Uterus (tissue), 4 donors: ENCODE data around the gene IL17A. TPM values are rescaled to one million over a fixed set of nuclear protein-coding genes. Genes with fewer than 3 reads are reported as not detected.

Source experiments
- DNase-seq, 2 donors: peaks; one replicate each; pipeline ENCODE4 v3.0.0-alpha.2; 2019 to 2020
- H3K27ac ChIP-seq, 2 donors: fragments of 200-600 bp; sonication (generic); 1 replicate in 1 of 2; 2 replicates in 1 of 2; pipeline ENCODE4 v1.5.1; 2016 to 2018
- H3K27me3 ChIP-seq, 2 donors: fragments of 200-600 bp; sonication (generic); one replicate each; pipeline ENCODE4 v1.5.1; 2018 to 2019; ENCODE audit warnings: control low read depth in 1 of 2
- H3K36me3 ChIP-seq, 2 donors: fragments of 200-600 bp; sonication (generic); one replicate each; pipeline ENCODE4 v1.5.1; 2019; ENCODE audit warnings: control low read depth in 1 of 2
- H3K4me1 ChIP-seq, 2 donors: fragments of 200-600 bp; sonication (generic); one replicate each; pipeline ENCODE4 v1.5.1; 2018 to 2019; ENCODE audit warnings: control low read depth in 1 of 2
- H3K4me3 ChIP-seq, 2 donors: fragments of 200-600 bp; sonication (generic); 1 replicate in 1 of 2; 2 replicates in 1 of 2; pipeline ENCODE4 v1.5.1; 2018 to 2019; ENCODE audit warnings: mild to moderate bottlenecking in 1 of 2
- H3K9me3 ChIP-seq, 2 donors: fragments of 200-600 bp; sonication (generic); one replicate each; pipeline ENCODE4 v1.5.1; 2019; ENCODE audit warnings: control low read depth in 1 of 2
- CTCF ChIP-seq, 4 experiments: fragments of 200-600 bp in 2 of 4; fragments of 450-650 bp in 2 of 4; sonication (generic) in 2 of 4; IDR thresholded peaks; one replicate each; pipeline ENCODE4 v1.5.1; 2016 to 2019; ENCODE audit warnings: antibody characterized with exemption in 4 of 4, mild to moderate bottlenecking in 2 of 4, moderate library complexity in 1 of 4
- POLR2A ChIP-seq, 2 donors: fragments of 450-650 bp; IDR thresholded peaks; one replicate each; pipeline ENCODE4 v1.6.1; 2016; ENCODE audit warnings: antibody characterized with exemption in 2 of 2, mild to moderate bottlenecking in 1 of 2, moderate library complexity in 1 of 2
- intact Hi-C: fragments of 100-400 bp; cut with DNase I; formaldehyde crosslinking; loops from one replicate; pipeline ENCODE4 v1.15.1; 2023; ENCODE audit warnings: low total_unique reads
- total RNA-seq, 4 donors: library from RNA; depleted of rRNA in 3 of 4; stranded (reverse); fragments of >200 nt in 3 of 4; gene quantifications; one replicate each; pipeline versions ENCODE4 v1.1.0 to v1.2.4, GENCODE V29; 2014 to 2023
- donor health status: DM: yes; HTN: yes; CAD: no.

Gene IL17A
- total RNA-seq, 4 donors from 2014 or later: 0.40 TPM; not detected in 3

DNA sequence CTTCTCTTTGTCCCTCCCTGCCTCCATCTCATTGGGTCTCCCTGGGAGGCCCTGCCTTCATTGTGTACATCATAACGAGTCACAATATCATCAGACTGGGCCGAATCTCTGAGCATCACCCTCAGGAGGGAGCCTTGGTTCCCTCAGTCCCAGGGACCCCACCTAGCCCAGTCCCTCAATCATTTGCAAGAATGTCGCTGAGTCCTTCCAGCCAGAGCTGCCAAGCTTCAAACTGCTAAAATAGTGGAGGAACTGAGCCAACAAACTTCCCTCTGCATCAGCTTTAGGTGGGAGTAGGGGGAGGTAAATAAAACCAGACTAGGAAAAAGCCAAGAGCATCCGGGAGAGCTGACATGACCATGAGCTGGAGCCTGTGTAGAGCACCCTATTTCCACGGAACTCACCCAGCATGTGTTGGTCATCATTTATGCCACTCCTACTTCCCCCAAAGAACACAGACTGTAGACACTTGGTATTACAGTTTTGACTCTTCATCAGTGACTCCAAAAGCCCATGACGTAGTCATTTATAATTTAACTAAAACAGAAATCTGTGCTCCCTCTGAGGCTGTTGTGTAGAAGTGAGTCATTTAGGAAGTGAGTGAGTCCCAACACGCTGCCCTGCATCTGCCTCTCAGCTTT is 28.8 kb upstream of the IL17A start:
- H3K36me3 ChIP-seq: no peaks in the 10 kb centered on the region
- TF ChIP-seq CTCF (IDR thresholded peaks at IDR 0.05): no peak
- no peak for TF ChIP-seq POLR2A (IDR thresholded peaks at IDR 0.05)
- DNase-seq: no peak
- H3K27me3 ChIP-seq: no peaks in the 10 kb centered on the region
- H3K27ac ChIP-seq: no peak overlapping the region
- no peaks in the 10 kb centered on the region for H3K9me3 ChIP-seq
- H3K4me1 ChIP-seq: no peaks in the 10 kb centered on the region
- intact Hi-C loops: no loop called here
- H3K4me3 ChIP-seq: no peak overlapping the region

DNA sequence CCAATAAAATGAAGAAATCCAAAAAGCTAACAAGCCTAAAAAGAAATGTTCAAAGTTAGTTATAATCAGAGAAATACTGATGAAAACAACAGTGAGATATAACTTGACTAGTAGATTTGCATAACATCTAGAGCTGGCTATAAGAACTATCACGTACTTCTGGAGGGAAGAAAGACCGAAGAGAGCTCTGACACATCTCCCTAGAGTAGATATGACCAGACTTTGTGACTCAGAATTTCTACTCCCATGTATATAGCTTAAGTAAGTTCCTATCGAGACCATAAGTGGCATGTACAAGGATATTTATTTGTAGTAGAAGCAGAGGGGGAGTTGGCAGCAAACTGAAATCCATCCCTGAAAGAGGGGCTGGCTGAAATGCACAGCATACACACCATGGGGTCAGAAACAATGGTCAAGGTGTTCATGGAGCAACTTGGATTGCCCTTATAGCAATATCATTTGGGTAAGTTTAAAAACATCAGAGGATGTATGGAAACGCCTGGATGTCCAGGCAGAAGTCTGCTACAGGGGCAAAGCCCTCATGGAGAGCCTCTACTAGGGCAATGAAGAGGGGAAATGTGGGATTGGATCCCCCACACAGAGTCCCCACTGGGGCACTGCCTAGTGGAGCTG is 25.6 kb upstream of the IL17A start:
- Histone ChIP-seq H3K9me3 (no peaks in the 10 kb centered on the region), H3K4me3 (no peak overlapping the region), H3K27me3 (no peaks in the 10 kb centered on the region), H3K27ac (no peak overlapping the region), H3K4me1 (no peaks in the 10 kb centered on the region), H3K36me3 (no peaks in the 10 kb centered on the region)
- intact Hi-C loops: no loop called here
- TF ChIP-seq POLR2A (IDR thresholded peaks at IDR 0.05) (no peak), CTCF (IDR thresholded peaks at IDR 0.05) (no peak)
- DNase-seq: no peak

DNA sequence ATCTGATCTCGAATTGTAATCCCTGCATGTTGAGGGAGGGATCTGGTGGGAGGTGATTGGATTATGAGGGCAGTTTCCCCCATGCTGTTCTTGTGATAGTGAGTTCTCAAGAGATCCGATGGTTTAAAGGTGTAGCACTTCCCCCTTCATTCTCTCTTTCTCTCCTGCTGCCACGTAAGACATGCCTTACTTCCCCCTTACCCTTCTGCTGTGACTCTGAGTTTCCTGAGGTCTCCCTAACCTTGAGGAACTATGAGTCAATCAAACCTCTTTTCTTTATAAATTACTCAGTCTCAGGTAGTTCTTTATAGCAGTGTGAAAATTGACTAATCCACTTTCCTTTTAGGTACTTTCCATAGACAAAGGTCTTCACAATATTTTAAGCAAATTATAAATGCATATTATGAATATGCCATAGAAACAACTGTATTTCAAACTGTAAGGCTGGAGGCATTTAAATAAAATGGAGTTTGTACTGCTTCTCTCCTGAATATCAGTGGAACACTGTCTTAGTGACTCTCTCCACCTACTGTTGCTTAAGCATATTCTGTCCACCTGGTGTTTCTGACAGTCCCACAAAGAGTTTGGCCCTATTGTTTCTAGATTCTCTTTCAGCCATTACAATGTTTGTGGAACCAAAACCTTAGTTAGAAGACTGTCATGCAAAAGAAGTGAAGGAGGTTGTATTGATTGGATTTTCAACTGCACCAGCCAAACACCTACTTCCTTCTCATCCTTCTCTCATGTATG is 24.3 kb upstream of the IL17A start:
- no peak overlapping the region for H3K27ac ChIP-seq
- H3K27me3 ChIP-seq: no peaks in the 10 kb centered on the region
- no peaks in the 10 kb centered on the region for H3K9me3 ChIP-seq
- H3K4me3 ChIP-seq: no peak overlapping the region
- no peaks in the 10 kb centered on the region for H3K36me3 ChIP-seq
- DNase-seq: no peak
- intact Hi-C loops: no loop called here
- TF ChIP-seq POLR2A (IDR thresholded peaks at IDR 0.05): no peak
- no peak for TF ChIP-seq CTCF (IDR thresholded peaks at IDR 0.05)
- no peaks in the 10 kb centered on the region for H3K4me1 ChIP-seq

GRCh38 chr6:52162940-52163908 is 23.0 kb upstream of the IL17A start:
- Histone ChIP-seq H3K4me1 (no peaks in the 10 kb centered on the region), H3K9me3 (no peaks in the 10 kb centered on the region), H3K36me3 (no peaks in the 10 kb centered on the region), H3K27me3 (no peaks in the 10 kb centered on the region), H3K4me3 (no peak overlapping the region), H3K27ac (no peak overlapping the region)
- intact Hi-C loops: no loop called here
- no peak for TF ChIP-seq POLR2A (IDR thresholded peaks at IDR 0.05)
- peak in 3 of 4 experiments; percentile 18 to 40 (median 39) for TF ChIP-seq CTCF (IDR thresholded peaks at IDR 0.05)
- DNase-seq: no peak
